Neuronal stem cell (in vitro differentiated cells): Measurements from ENCODE around the gene TMEM200B.
"Not testable (repeated sequence)": the region's sequence is repeated elsewhere in the genome, so short reads cannot be mapped to it uniquely, and the experiment has no call there.

ENCODE experiments used
- DNase-seq: peaks from one replicate; pipeline ENCODE4 v3.0.0-alpha.2; 2013; ENCODE audit warnings: low spot score
- H2AFZ ChIP-seq: one replicate; pipeline ENCODE4 v1.6.1; 2013; ENCODE audit warnings: mild to moderate bottlenecking, low read length, inconsistent platforms
- H2AK5ac ChIP-seq: 2 replicates; pipeline ENCODE4 v1.6.1; 2013; ENCODE audit warnings: low read depth, mild to moderate bottlenecking, inconsistent platforms, low read length, moderate library complexity, mixed read lengths
- H2BK120ac ChIP-seq: 2 replicates; pipeline ENCODE4 v1.6.1; 2013; ENCODE audit warnings: low read depth, mild to moderate bottlenecking, inconsistent platforms, low read length, moderate library complexity, mixed read lengths
- H2BK12ac ChIP-seq: one replicate; pipeline ENCODE4 v1.6.1; 2013; ENCODE audit warnings: low read length, inconsistent platforms
- H2BK15ac ChIP-seq: 2 replicates; pipeline ENCODE4 v1.6.1; 2013; ENCODE audit warnings: mild to moderate bottlenecking, low read length, inconsistent platforms, mixed read lengths
- H2BK5ac ChIP-seq: one replicate; pipeline ENCODE4 v1.6.1; 2013; ENCODE audit warnings: inconsistent platforms, mild to moderate bottlenecking, low read length, moderate library complexity
- H3K14ac ChIP-seq: one replicate; pipeline ENCODE4 v1.6.1; 2013; ENCODE audit warnings: low read length, inconsistent platforms
- H3K18ac ChIP-seq: 2 replicates; pipeline ENCODE4 v1.6.1; 2013; ENCODE audit warnings: low read length, inconsistent platforms
- H3K23ac ChIP-seq: 2 replicates; pipeline ENCODE4 v1.6.1; 2013; ENCODE audit warnings: low read depth, mild to moderate bottlenecking, mixed read lengths, low read length, inconsistent platforms; ENCODE audit not compliant: poor library complexity
- H3K27ac ChIP-seq: replicated peaks from 3 replicates; pipeline ENCODE4 v1.5.1; 2013; ENCODE audit warnings: low read length, inconsistent platforms
- H3K27me3 ChIP-seq, 3 experiments: 2 replicates each; pipeline ENCODE4 v1.6.1; 2013; ENCODE audit warnings: low read length in 3 of 3, mild to moderate bottlenecking in 2 of 3, inconsistent platforms in 1 of 3, low read depth in 1 of 3, mixed read lengths in 1 of 3, moderate library complexity in 1 of 3; ENCODE audit not compliant: control insufficient read depth in 3 of 3, insufficient read depth in 3 of 3
- H3K36me3 ChIP-seq, 2 donors: replicated peaks in 1 of 2; 2 replicates each; pipeline ENCODE4 v1.6.1; 2013; ENCODE audit warnings: low read length in 2 of 2; ENCODE audit not compliant: control insufficient read depth in 2 of 2, insufficient read depth in 2 of 2
- H3K4ac ChIP-seq: 2 replicates; pipeline ENCODE4 v1.6.1; 2013; ENCODE audit warnings: inconsistent platforms, mild to moderate bottlenecking, low read length, moderate library complexity
- H3K4me1 ChIP-seq, 2 donors: 1 replicate in 1 of 2; 2 replicates in 1 of 2; pipeline ENCODE4 v1.6.1; 2013; ENCODE audit warnings: low read length in 2 of 2, low read depth in 1 of 2; ENCODE audit not compliant: control insufficient read depth in 2 of 2, insufficient read depth in 1 of 2
- H3K4me2 ChIP-seq: one replicate; pipeline ENCODE4 v1.6.1; 2013; ENCODE audit warnings: mild to moderate bottlenecking, low read length, inconsistent platforms; ENCODE audit not compliant: insufficient read depth, poor library complexity, severe bottlenecking
- H3K4me3 ChIP-seq, 2 donors: 2 replicates each; pipeline ENCODE4 v1.5.1; 2013; ENCODE audit warnings: low read length in 2 of 2, mild to moderate bottlenecking in 2 of 2, inconsistent platforms in 1 of 2, moderate library complexity in 1 of 2
- H3K79me1 ChIP-seq: one replicate; pipeline ENCODE4 v1.6.1; 2013; ENCODE audit warnings: low read depth, mild to moderate bottlenecking, inconsistent platforms, low read length, moderate library complexity
- H3K9ac ChIP-seq: one replicate; pipeline ENCODE4 v1.6.1; 2013; ENCODE audit warnings: mild to moderate bottlenecking, low read depth, low read length, inconsistent platforms; ENCODE audit not compliant: poor library complexity
- H3K9me3 ChIP-seq, 2 donors: replicated peaks in 1 of 2; 2 replicates each; pipeline versions ENCODE3 to v1.6.1; 2013; ENCODE audit warnings: low read length in 2 of 2, mild to moderate bottlenecking in 2 of 2, inconsistent platforms in 1 of 2, low read depth in 1 of 2, mixed read lengths in 1 of 2, moderate library complexity in 1 of 2; ENCODE audit not compliant: control insufficient read depth in 2 of 2, insufficient read depth in 1 of 2
- H4K8ac ChIP-seq: one replicate; pipeline ENCODE4 v1.6.1; 2013; ENCODE audit warnings: low read depth, mild to moderate bottlenecking, inconsistent platforms, low read length, moderate library complexity
- H4K91ac ChIP-seq: one replicate; pipeline ENCODE4 v1.6.1; 2013; ENCODE audit warnings: low read length, low read depth, mild to moderate bottlenecking, inconsistent platforms; ENCODE audit not compliant: poor library complexity
- WGBS, 2 donors: extraction: QIAGEN DNeasy Blood & Tissue Kit; methylation state at CpG; one replicate each; pipeline ENCODE4 v1.1.7; 2013; ENCODE audit warnings: missing lambda C conversion rate in 2 of 2, mixed read lengths in 1 of 2; ENCODE audit not compliant: insufficient read length in 2 of 2, insufficient replicate concordance in 1 of 2; ENCODE audit errors: extremely low coverage in 2 of 2; 5-methylcytosine and 5-hydroxymethylcytosine counted together

Gene TMEM200B

GRCh38 chr1:29083317-29084195 lies 40.1 kb downstream of the TMEM200B start:
- H3K27me3 ChIP-seq = no peaks in the 10 kb centered on the region
- DNase-seq = no peak
- H2AFZ ChIP-seq = no peak overlapping the region
- no peak overlapping the region for H2AK5ac ChIP-seq
- no peak overlapping the region for H3K4ac ChIP-seq
- H4K8ac ChIP-seq = no peak overlapping the region
- H2BK5ac ChIP-seq = no peak overlapping the region
- peaks cover 0 to 33% of the 10 kb centered on the region in 2 donors for H3K36me3 ChIP-seq
- H3K79me1 ChIP-seq = no peaks in the 10 kb centered on the region
- H4K91ac ChIP-seq = no peak overlapping the region
- H3K4me1 ChIP-seq = no peaks in the 10 kb centered on the region
- H3K4me2 ChIP-seq = no peak overlapping the region
- H3K9ac ChIP-seq = no peak overlapping the region
- WGBS, 2 donors = no CpG with 5 or more reads among the region's 3 CpGs
- H3K23ac ChIP-seq = no peak overlapping the region
- no peak overlapping the region for H3K4me3 ChIP-seq
- no peak overlapping the region for H3K14ac ChIP-seq
- no peak overlapping the region for H3K18ac ChIP-seq
- H2BK15ac ChIP-seq = no peak overlapping the region
- H3K9me3 ChIP-seq = no peaks in the 10 kb centered on the region
- no peak overlapping the region for H2BK12ac ChIP-seq
- H3K27ac ChIP-seq = no peak overlapping the region
- H2BK120ac ChIP-seq = no peak overlapping the region

DNA sequence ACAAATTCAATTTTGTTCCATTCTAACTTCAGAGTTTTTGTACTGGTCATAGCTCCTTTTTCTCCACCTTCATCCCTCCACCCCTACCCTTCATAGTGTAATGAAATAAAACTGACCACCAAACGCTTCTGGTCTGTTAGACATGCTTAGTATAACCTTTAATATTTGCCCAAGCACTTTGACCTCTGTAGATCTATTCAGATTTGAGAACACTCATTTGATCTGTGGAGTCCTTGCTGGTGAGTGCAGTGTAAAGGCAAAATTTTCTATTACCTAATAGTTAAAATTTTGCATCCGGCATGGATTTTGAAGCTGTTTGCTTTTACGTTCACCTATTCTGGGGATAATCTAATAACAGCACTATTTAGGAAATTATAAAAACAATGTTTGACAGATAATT lies 41.2 kb downstream of the TMEM200B start:
- H3K23ac ChIP-seq = no peak overlapping the region
- H3K36me3 ChIP-seq = peaks cover 0 to 30% of the 10 kb centered on the region in 2 donors
- no peak overlapping the region for H3K27ac ChIP-seq
- H3K27me3 ChIP-seq = no peaks in the 10 kb centered on the region
- H3K9ac ChIP-seq = no peak overlapping the region
- no peak overlapping the region for H2AK5ac ChIP-seq
- H3K4ac ChIP-seq = no peak overlapping the region
- H4K8ac ChIP-seq = no peak overlapping the region
- no peak for DNase-seq
- no peaks in the 10 kb centered on the region for H3K9me3 ChIP-seq
- no peaks in the 10 kb centered on the region for H3K4me1 ChIP-seq
- H3K18ac ChIP-seq = no peak overlapping the region
- H2BK12ac ChIP-seq = no peak overlapping the region
- H2AFZ ChIP-seq = no peak overlapping the region
- no peak overlapping the region for H2BK15ac ChIP-seq
- H3K79me1 ChIP-seq = no peaks in the 10 kb centered on the region
- no peak overlapping the region for H2BK120ac ChIP-seq
- H3K4me3 ChIP-seq = no peak overlapping the region
- H4K91ac ChIP-seq = no peak overlapping the region
- no peak overlapping the region for H3K14ac ChIP-seq
- WGBS, 2 donors = no CpG with 5 or more reads among the region's 3 CpGs
- H3K4me2 ChIP-seq = no peak overlapping the region
- H2BK5ac ChIP-seq = no peak overlapping the region

DNA sequence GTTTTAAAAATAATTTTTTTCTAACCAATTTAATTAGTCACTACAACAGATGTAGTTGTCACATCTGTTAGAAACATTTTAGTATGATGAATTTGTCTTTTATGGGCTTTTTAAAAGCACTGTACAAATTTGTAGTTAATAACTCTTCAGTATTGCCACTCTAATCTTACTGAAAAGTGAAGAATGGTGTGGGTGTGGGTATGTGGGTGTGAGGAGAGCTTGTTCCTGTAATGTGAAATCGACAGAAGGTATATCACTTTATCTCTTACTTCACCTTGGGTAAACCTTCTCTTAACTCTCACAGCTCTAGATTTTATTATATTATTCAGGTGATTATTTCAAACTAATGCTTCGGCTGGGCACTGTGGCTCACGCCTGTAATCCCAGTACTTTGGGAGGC lies 42.5 kb downstream of the TMEM200B start:
- Histone ChIP-seq H2AK5ac (no peak overlapping the region), H3K4me2 (no peak overlapping the region), H3K9me3 (no peaks in the 10 kb centered on the region), H4K91ac (no peak overlapping the region), H3K36me3 (peaks cover 0 to 42% of the 10 kb centered on the region in 2 donors), H2BK12ac (no peak overlapping the region), H3K4me3 (no peak overlapping the region), H3K27ac (no peak overlapping the region), H2BK5ac (no peak overlapping the region), H3K4ac (no peak overlapping the region), H3K18ac (no peak overlapping the region), H4K8ac (no peak overlapping the region), H3K9ac (no peak overlapping the region), H3K23ac (no peak overlapping the region), H3K14ac (no peak overlapping the region), H3K79me1 (no peaks in the 10 kb centered on the region), H2BK120ac (no peak overlapping the region), H3K4me1 (no peaks in the 10 kb centered on the region), H3K27me3 (no peaks in the 10 kb centered on the region), H2AFZ (no peak overlapping the region), H2BK15ac (no peak overlapping the region)
- no CpG with 5 or more reads among the region's 3 CpGs for WGBS, 2 donors
- DNase-seq = no peak

DNA sequence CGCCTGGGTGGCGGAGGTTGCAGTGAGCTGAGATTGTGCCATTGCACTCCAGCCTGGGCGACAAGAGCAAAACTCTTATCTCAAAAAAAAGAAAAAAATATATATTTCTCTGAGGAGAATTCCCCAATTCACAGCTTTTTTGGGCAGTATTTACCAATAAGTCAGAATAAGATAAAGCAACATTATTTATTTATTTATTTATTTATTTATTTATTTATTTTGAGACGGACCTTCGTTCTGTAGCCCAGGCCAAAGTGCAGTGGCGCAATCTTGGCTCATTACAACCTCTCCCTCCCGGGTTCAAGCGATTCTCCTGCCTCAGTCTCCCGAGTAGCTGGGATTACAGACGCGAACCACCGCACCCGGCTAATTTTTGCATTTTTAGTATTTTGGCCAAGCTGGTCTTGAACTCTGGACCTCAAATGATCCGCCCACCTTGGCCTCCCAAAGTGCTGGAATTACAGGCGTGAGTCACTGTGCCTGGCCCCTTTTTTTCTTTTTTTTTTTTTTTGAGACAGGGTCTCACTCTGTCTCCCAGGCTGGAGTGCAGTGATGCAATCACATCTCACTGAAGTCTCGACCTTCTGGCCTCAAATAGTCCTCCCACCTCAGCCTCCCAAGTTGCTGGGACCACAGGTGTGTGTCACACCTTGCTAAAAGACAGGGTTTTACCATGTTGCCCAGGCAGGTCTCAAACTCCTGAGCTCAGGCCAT lies 43.6 kb downstream of the TMEM200B start:
- H4K91ac ChIP-seq, H3K79me1 ChIP-seq, H3K27ac ChIP-seq, H3K18ac ChIP-seq, H3K4me2 ChIP-seq, H3K4me1 ChIP-seq, H3K14ac ChIP-seq, H2BK15ac ChIP-seq, H2BK12ac ChIP-seq, H4K8ac ChIP-seq, H2BK5ac ChIP-seq, DNase-seq, H3K9me3 ChIP-seq, H2AK5ac ChIP-seq, H3K4ac ChIP-seq, H2BK120ac ChIP-seq, H3K23ac ChIP-seq, H2AFZ ChIP-seq, H3K4me3 ChIP-seq, H3K27me3 ChIP-seq, H3K9ac ChIP-seq: not testable (repeated sequence)
- WGBS, 2 donors = no CpG with 5 or more reads among the region's 16 CpGs
- H3K36me3 ChIP-seq = peaks cover 0 to 35% of the 10 kb centered on the region in 2 donors
